ENCODE measurements around the gene NANOG. TPM values are rescaled to one million over a fixed set of nuclear protein-coding genes. Genes with fewer than 3 reads are reported as not detected.
"Not testable (repeated sequence)": the region's sequence is repeated elsewhere in the genome, so short reads cannot be mapped to it uniquely, and the experiment has no call there.

The NANOG gene
- total RNA-seq, 2 experiments from 2014 or later, result not detected

GRCh38 chr12:7844116-7844515 is 54.9 kb downstream of the NANOG start:
- intact Hi-C loops (cut with micrococcal nuclease), result no loop called here
- H3K36me3 Mint-ChIP-seq (ENCODE audit: low read depth), result no peaks in the 10 kb centered on the region

DNA sequence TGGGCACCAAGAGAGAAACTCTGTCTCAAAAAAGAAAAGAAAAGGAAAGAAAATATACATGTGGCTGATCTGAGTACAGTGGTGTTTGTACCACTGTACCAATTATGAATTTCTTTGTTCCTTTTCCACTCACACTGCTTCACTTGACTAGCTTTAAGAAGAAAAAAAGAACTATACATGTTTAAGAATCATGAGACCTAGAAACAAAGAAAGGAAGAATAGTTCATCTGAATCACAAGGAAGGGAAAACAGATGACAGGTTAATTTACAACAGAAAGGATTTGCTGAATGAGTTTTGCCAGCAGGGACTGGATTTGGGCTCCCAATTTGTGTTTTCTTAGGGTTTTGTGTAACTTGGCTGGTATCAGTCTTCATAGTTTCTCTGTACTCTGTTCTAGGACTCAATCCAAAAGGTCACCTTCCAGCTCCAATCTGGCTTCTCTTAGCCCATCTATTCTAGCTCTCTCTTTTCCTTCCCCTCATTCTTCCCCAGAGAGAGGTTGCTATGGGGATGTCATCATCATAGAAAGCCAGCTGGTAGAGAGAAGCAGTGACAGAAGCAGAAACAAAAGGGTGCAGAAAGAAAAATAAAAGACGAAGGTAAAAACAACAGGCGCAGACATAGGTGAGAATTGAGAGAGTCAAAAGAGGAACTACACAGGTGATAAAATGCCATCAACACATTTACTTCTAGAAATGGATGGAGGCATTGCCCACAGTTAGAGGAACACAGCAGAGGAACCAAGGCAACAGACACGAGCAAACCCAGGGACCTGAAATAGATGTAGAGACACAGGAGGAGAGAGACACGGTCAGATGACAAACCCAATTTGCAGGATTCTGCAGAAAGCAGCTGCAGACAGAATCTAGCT is 58.3 kb downstream of the NANOG start:
- ATAC-seq; DNase-seq; H3K4me3 Mint-ChIP-seq; H3K4me1 Mint-ChIP-seq (ENCODE audit: low read depth); H3K36me3 Mint-ChIP-seq (ENCODE audit: low read depth); H3K27me3 Mint-ChIP-seq; POLR2A ChIA-PET; H3K27ac Mint-ChIP-seq; intact Hi-C loops (cut with micrococcal nuclease); H3K9me3 Mint-ChIP-seq: not testable (repeated sequence)
- CTCF ChIA-PET, result interaction anchor here (1.3 kb wide), 1 partner anchor 58 kb away, joined by 3 read pairs; no protein-coding TSS in a partner anchor

More at GRCh38 chr12:7844116-7844515, 54.9 kb downstream of the NANOG start:
- Mint-ChIP-seq H3K9me3 (no peaks in the 10 kb centered on the region), H3K27ac (no peak overlapping the region), H3K27me3 (peaks cover 11% of the 10 kb centered on the region), H3K4me3 (no peak overlapping the region), H3K4me1 (ENCODE audit: low read depth) (peaks cover 3% of the 10 kb centered on the region)
- TF ChIP-seq CTCF (IDR thresholded peaks at IDR 0.05), result no peak
- ChIA-PET CTCF (interaction anchor here (1.1 kb wide), 1 partner anchor 10 kb away, joined by 3 read pairs; no protein-coding TSS in a partner anchor), POLR2A (no interaction called here)
- ATAC-seq (no peak), DNase-seq (no peak)

GRCh38 chr12:7848098-7848422 is 58.9 kb downstream of the NANOG start:
- intact Hi-C loops (cut with micrococcal nuclease); H3K9me3 Mint-ChIP-seq; H3K4me3 Mint-ChIP-seq; H3K36me3 Mint-ChIP-seq (ENCODE audit: low read depth); DNase-seq; H3K27ac Mint-ChIP-seq; POLR2A ChIA-PET; ATAC-seq; H3K4me1 Mint-ChIP-seq (ENCODE audit: low read depth): not testable (repeated sequence)
- H3K27me3 Mint-ChIP-seq, result peaks cover 12% of the 10 kb centered on the region
- CTCF ChIA-PET, result interaction anchor here (0.7 to 1.3 kb wide), 2 partner anchors 58 to 496 kb away, joined by 3 read pairs; no protein-coding TSS in a partner anchor

Other genes starting within 250 kb of the NANOG start
- gene APOBEC1, start 123.5 kb upstream of the NANOG start, total RNA-seq, result not detected
- gene GDF3, start 93.6 kb upstream of the NANOG start, total RNA-seq, result not detected
- not detected for gene DPPA3, start 78.0 kb upstream of the NANOG start, total RNA-seq
- not detected for gene CLEC4C, start 42.0 kb upstream of the NANOG start, total RNA-seq
- not detected for gene NANOGNB, start 24.2 kb upstream of the NANOG start, total RNA-seq
- gene SLC2A14, start 83.5 kb downstream of the NANOG start, total RNA-seq, result under 1 TPM; 0.22 to 0.29 TPM
- gene SLC2A3, start 146.8 kb downstream of the NANOG start, total RNA-seq, result 100 to 1,000 TPM; 488 to 528 TPM
- gene FOXJ2, start 243.3 kb downstream of the NANOG start, total RNA-seq, result 10 to 100 TPM; 11.1 to 12.8 TPM